SU-DHL-6 (cell line): ENCODE measurements around the gene C10orf105.

Experiments
- EZH2phosphoT487 ChIP-seq: fragments of 200-600 bp; sonication (generic), shearing (Covaris generic); conservative IDR thresholded peaks from 2 replicates; pipeline ENCODE4 v1.6.1; 2018; ENCODE audit warnings: mild to moderate bottlenecking, antibody characterized with exemption, low read length, moderate library complexity, mixed read lengths
- TF ChIP-seq, protein P1 (sequence below): fragments of 200-600 bp; sonication (generic); IDR thresholded peaks from one replicate; pipeline ENCODE4 v1.5.1; 2017; ENCODE audit warnings: antibody characterized with exemption, mild to moderate bottlenecking, low read length, moderate library complexity; ENCODE audit not compliant: insufficient read depth, poor library complexity, severe bottlenecking

DNA sequence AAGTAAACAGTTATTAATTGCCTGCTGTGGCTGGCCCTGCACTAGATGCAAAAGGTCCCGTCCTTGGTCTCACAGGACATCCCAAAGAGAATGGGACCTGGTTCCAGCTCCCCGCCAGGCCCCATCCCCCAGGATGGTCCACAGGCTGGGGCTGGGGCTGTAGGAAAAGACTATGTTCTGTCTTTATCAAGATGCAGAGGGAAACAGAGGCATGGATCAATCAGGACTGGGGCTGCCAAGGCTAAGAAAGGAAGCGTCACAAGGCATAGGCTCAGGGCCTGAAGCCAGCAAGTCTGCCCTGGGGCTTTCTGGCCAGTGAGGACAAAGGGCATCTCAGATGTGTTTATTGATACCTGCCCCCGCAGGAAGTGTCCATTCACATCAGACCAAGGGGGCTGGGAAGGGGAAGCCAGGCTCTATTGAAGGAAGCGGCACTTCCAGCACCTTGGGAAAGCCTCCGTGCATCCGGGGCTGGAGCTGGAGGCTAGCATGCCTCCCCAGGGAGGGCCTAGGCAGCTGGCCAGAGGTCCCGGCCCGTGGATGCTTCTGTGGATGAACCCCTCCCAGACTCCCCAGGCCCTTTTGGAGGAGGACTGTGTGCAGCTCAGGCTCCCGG is 48.0 kb upstream of the C10orf105 start:
- TF ChIP-seq, protein P1, sequence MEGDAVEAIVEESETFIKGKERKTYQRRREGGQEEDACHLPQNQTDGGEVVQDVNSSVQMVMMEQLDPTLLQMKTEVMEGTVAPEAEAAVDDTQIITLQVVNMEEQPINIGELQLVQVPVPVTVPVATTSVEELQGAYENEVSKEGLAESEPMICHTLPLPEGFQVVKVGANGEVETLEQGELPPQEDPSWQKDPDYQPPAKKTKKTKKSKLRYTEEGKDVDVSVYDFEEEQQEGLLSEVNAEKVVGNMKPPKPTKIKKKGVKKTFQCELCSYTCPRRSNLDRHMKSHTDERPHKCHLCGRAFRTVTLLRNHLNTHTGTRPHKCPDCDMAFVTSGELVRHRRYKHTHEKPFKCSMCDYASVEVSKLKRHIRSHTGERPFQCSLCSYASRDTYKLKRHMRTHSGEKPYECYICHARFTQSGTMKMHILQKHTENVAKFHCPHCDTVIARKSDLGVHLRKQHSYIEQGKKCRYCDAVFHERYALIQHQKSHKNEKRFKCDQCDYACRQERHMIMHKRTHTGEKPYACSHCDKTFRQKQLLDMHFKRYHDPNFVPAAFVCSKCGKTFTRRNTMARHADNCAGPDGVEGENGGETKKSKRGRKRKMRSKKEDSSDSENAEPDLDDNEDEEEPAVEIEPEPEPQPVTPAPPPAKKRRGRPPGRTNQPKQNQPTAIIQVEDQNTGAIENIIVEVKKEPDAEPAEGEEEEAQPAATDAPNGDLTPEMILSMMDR = no peak
- no peak for TF ChIP-seq EZH2phosphoT487
